GM12892 (cell line): ENCODE data around the gene CATSPER1.

Experiments
- POLR2A ChIP-seq: IDR thresholded peaks from 2 replicates; pipeline ENCODE4 v1.6.1; 2011; ENCODE audit warnings: low read depth, low read length, control low read depth
- POLR2AphosphoS5 ChIP-seq: IDR thresholded peaks from 2 replicates; pipeline ENCODE4 v1.6.1; 2011; ENCODE audit warnings: low read depth, low read length, control low read depth
- TAF1 ChIP-seq: IDR thresholded peaks from 2 replicates; pipeline ENCODE4 v1.6.1; 2011; ENCODE audit warnings: low read depth, mild to moderate bottlenecking, control low read depth, low read length, borderline replicate concordance

DNA sequence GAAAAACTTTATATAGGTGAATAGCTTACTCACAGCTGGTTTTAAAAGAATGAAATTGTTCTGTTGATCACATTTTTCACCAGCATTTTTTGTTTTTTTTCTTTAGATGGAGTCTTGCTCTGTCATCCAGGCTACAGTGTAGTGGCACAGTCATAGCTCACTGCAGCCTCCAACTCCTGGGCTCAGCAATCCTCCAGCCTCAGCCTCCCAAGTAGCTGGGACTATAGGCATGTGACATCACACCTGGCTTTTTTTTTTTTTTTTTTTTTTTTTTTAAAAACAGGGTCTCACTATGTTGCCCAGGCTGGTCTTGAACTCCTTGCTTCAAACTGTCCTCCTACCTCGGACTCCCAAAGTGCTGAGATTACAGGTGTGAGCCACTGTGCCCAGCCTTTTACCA is 47.4 kb upstream of the CATSPER1 start:
- TF ChIP-seq POLR2A (no peak), TAF1 (no peak), POLR2AphosphoS5 (no peak)
